Panc1 (cell line): ENCODE measurements around the gene ZFAND3. TPM values are rescaled to one million over a fixed set of nuclear protein-coding genes. Genes with fewer than 3 reads are reported as not detected.

Experiments
- ATAC-seq: fragments of 200-7000 bp; cut with Tn5 transposase; 2 replicates; pipeline ENCODE4 v1.9.1; 2020; ENCODE audit warnings: mild to moderate bottlenecking, moderate library complexity
- BruUV-seq: library from RNA; stranded (reverse); fragments of 400-500 nt; replicated peaks from 2 replicates; lab custom pipeline; 2021; lab: Mats Ljungman, UMichigan
- CTCF ChIA-PET: fragments of 300-600 bp; sonication (Branson Sonifier 250); formaldehyde crosslinking; loops from one replicate; lab custom pipeline; 2022; ENCODE audit warnings: antibody characterized with exemption; lab: Charles Lee
- POLR2A ChIA-PET: fragments of 300-600 bp; sonication (Branson Sonifier 250); formaldehyde crosslinking; loops from one replicate; lab custom pipeline; 2022; ENCODE audit warnings: antibody characterized with exemption; lab: Charles Lee
- DNase-seq: peaks from one replicate; pipeline ENCODE4 v3.0.0-alpha.2; 2010; ENCODE audit warnings: low read depth, low spot score
- H3K27ac ChIP-seq: 2 replicates; pipeline ENCODE4 v1.5.1; 2011; ENCODE audit warnings: mild to moderate bottlenecking, low read length, inconsistent platforms
- H3K27me3 ChIP-seq: fragments of 200-500 bp; sonication (Bioruptor generic); 2 replicates; pipeline ENCODE4 v1.6.0; 2014; ENCODE audit warnings: low read length, inconsistent platforms; ENCODE audit not compliant: control insufficient read depth, insufficient read depth
- H3K36me3 ChIP-seq: fragments of 200-500 bp; sonication (Bioruptor generic); 2 replicates; pipeline ENCODE4 v1.5.1; 2014; ENCODE audit warnings: inconsistent platforms, mild to moderate bottlenecking, low read length, moderate library complexity; ENCODE audit not compliant: control insufficient read depth, insufficient read depth
- H3K4me1 ChIP-seq: 2 replicates; pipeline ENCODE4 v1.5.1; 2011; ENCODE audit warnings: inconsistent platforms, mild to moderate bottlenecking, low read length, moderate library complexity; ENCODE audit not compliant: control insufficient read depth, insufficient read depth
- H3K4me3 ChIP-seq, 2 experiments: 2 replicates each; pipeline ENCODE4 v1.5.1; 2011 to 2012; ENCODE audit warnings: low read depth in 2 of 2, low read length in 2 of 2, mild to moderate bottlenecking in 2 of 2, inconsistent platforms in 1 of 2, moderate library complexity in 1 of 2
- H3K9me3 ChIP-seq: fragments of 200-500 bp; sonication (Bioruptor generic); 2 replicates; pipeline ENCODE4 v1.5.1; 2014; ENCODE audit warnings: low read depth, mild to moderate bottlenecking, inconsistent platforms, low read length, moderate library complexity; ENCODE audit not compliant: control insufficient read depth, insufficient read depth
- CTCF ChIP-seq: fragments of 450-650 bp; IDR thresholded peaks from 2 replicates; pipeline ENCODE4 v1.5.1; 2017; ENCODE audit warnings: mild to moderate bottlenecking
- POLR2AphosphoS5 ChIP-seq: IDR thresholded peaks from 2 replicates; pipeline ENCODE4 v1.6.1; 2012; ENCODE audit warnings: mild to moderate bottlenecking, low read depth, low read length, moderate library complexity
- SIN3A ChIP-seq: IDR thresholded peaks from 2 replicates; pipeline ENCODE4 v1.6.1; 2012; ENCODE audit warnings: low read depth, mild to moderate bottlenecking, low read length, moderate library complexity, borderline replicate concordance; ENCODE audit not compliant: insufficient read depth
- TCF7L2 ChIP-seq: IDR thresholded peaks from 2 replicates; pipeline ENCODE4 v1.6.1; 2011; ENCODE audit warnings: mild to moderate bottlenecking, low read depth, low read length, inconsistent platforms
- in situ Hi-C: cut with HindIII; loops from 2 replicates; pipeline ENCODE4 v1.10.0; 2016; ENCODE audit warnings: low sequenced_read_pairs, low pct_unique_long_range_greater_than_20kb
- intact Hi-C: fragments of 100-400 bp; cut with micrococcal nuclease; formaldehyde crosslinking; loops from one replicate; pipeline ENCODE4 v1.10.0; 2022; ENCODE audit not compliant: unreplicated experiment
- total RNA-seq: library from RNA; stranded (reverse); gene quantifications from one replicate; pipeline ENCODE4 v1.2.1, GENCODE V29; 2021; ENCODE audit not compliant: unreplicated experiment
- TF ChIP-seq, protein P1 (sequence below), 2 experiments: IDR thresholded peaks; 2 replicates each; pipeline ENCODE4 v1.6.1; 2011 to 2012; ENCODE audit warnings: low read depth in 2 of 2, control low read depth in 1 of 2, low read length in 1 of 2, mild to moderate bottlenecking in 1 of 2, moderate library complexity in 1 of 2; ENCODE audit not compliant: insufficient read depth in 1 of 2

The ZFAND3 gene
- total RNA-seq, 1 experiment from 2014 or later, result 95.9 TPM

DNA sequence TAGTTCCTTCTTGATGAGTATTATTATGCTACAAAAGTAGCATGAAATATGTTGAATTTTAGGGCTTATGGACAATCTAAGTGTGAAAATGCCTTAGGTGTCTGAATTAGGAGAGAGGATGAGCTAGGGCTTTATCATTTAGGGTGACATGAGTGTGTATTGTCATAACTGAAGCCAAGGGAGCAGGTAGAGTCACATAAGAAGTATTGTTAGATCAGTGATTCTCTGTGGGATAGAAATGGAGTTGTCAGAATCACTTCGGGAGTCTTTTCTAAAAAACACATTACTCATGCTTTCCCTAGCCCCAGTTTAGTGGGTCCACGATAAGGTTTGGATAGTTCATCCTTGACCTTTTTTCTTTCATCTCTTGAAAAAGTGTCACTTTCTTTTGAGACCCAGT lies 16.4 kb downstream of the ZFAND3 start:
- ATAC-seq (no peak), DNase-seq (no peak)
- intact Hi-C loops (no loop called here), in situ Hi-C loops (no loop called here)
- H3K4me1 ChIP-seq, result peaks cover 12% of the 10 kb centered on the region
- TF ChIP-seq TCF7L2, result no peak
- TF ChIP-seq, protein P1, sequence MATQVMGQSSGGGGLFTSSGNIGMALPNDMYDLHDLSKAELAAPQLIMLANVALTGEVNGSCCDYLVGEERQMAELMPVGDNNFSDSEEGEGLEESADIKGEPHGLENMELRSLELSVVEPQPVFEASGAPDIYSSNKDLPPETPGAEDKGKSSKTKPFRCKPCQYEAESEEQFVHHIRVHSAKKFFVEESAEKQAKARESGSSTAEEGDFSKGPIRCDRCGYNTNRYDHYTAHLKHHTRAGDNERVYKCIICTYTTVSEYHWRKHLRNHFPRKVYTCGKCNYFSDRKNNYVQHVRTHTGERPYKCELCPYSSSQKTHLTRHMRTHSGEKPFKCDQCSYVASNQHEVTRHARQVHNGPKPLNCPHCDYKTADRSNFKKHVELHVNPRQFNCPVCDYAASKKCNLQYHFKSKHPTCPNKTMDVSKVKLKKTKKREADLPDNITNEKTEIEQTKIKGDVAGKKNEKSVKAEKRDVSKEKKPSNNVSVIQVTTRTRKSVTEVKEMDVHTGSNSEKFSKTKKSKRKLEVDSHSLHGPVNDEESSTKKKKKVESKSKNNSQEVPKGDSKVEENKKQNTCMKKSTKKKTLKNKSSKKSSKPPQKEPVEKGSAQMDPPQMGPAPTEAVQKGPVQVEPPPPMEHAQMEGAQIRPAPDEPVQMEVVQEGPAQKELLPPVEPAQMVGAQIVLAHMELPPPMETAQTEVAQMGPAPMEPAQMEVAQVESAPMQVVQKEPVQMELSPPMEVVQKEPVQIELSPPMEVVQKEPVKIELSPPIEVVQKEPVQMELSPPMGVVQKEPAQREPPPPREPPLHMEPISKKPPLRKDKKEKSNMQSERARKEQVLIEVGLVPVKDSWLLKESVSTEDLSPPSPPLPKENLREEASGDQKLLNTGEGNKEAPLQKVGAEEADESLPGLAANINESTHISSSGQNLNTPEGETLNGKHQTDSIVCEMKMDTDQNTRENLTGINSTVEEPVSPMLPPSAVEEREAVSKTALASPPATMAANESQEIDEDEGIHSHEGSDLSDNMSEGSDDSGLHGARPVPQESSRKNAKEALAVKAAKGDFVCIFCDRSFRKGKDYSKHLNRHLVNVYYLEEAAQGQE (IDR thresholded peaks at IDR 0.05; ENCODE audit: insufficient read depth in 1 of 2, low read depth in 2 of 2, low read length in 1 of 2), result no peak
- no peak for TF ChIP-seq SIN3A
- no peak for TF ChIP-seq CTCF
- no peak for TF ChIP-seq POLR2AphosphoS5
- peaks cover 6% of the 10 kb centered on the region; the same call in 1 of the 2 replicates for H3K9me3 ChIP-seq
- no peaks in the 10 kb centered on the region for H3K36me3 ChIP-seq
- BruUV-seq, result no TSS peak
- ChIA-PET POLR2A (no interaction called here), CTCF (no interaction called here)
- H3K27me3 ChIP-seq, result no peaks in the 10 kb centered on the region
- no peak overlapping the region for H3K27ac ChIP-seq
- no peak overlapping the region for H3K4me3 ChIP-seq

DNA sequence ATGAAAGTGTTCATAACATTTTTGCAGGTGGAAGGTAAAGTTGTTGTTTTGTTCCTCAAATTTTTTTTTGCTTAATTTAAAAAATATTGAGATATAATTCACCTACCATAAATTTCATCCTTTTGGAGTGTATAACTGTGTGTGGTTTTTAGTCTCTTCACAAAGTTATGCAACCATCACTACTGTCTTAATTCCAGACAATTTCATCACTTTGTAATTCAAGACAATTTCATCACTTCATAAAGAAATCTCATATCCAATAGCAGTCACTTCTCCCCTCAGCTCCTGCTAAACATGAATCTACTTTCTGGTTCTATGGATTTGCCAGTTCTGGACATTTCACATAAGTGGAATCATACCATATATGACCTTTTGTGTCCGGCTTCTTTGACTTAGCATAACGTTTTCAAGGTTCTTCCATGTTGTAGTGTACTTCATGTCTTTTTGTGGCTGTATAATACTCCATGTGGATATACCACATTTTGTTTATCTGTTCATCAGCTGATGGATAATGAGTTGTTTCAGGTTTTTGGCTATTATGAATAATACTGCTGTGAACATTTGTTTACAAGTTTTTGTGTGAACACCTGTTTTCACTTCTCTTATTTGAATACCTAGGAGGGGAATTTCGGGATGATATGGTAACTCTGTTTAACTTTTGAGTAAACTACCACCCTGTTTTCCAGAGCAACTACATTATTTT lies 18.8 kb downstream of the ZFAND3 start:
- POLR2A ChIA-PET, result no interaction called here
- in situ Hi-C loops, result no loop called here
- BruUV-seq, result no TSS peak
- no peak overlapping the region for H3K27ac ChIP-seq
- TF ChIP-seq SIN3A, result no peak
- no peak for TF ChIP-seq CTCF
- TF ChIP-seq POLR2AphosphoS5, result no peak
- TF ChIP-seq, protein P1 (IDR thresholded peaks at IDR 0.05; ENCODE audit: insufficient read depth in 1 of 2, low read depth in 2 of 2, low read length in 1 of 2), result no peak
- TF ChIP-seq TCF7L2, result no peak
- H3K9me3 ChIP-seq, result peaks cover 6% of the 10 kb centered on the region; the same call in 1 of the 2 replicates
- no peaks in the 10 kb centered on the region for H3K27me3 ChIP-seq
- DNase-seq (no peak), ATAC-seq (no peak)
- H3K4me1 ChIP-seq, result peaks cover 5% of the 10 kb centered on the region; the same call in 1 of the 2 replicates
- no peaks in the 10 kb centered on the region for H3K36me3 ChIP-seq
- CTCF ChIA-PET, result no interaction called here
- intact Hi-C loops, result no loop called here
- H3K4me3 ChIP-seq, result no peak overlapping the region
